ENCODE data around the gene NRG2. TPM values are rescaled to one million over a fixed set of nuclear protein-coding genes. Genes with fewer than 3 reads are reported as not detected.

Gene NRG2
- polyA plus RNA-seq, 2 of the 4 experiments (the other 2 are of a cell fraction) = 1.0 to 1.1 TPM

DNA sequence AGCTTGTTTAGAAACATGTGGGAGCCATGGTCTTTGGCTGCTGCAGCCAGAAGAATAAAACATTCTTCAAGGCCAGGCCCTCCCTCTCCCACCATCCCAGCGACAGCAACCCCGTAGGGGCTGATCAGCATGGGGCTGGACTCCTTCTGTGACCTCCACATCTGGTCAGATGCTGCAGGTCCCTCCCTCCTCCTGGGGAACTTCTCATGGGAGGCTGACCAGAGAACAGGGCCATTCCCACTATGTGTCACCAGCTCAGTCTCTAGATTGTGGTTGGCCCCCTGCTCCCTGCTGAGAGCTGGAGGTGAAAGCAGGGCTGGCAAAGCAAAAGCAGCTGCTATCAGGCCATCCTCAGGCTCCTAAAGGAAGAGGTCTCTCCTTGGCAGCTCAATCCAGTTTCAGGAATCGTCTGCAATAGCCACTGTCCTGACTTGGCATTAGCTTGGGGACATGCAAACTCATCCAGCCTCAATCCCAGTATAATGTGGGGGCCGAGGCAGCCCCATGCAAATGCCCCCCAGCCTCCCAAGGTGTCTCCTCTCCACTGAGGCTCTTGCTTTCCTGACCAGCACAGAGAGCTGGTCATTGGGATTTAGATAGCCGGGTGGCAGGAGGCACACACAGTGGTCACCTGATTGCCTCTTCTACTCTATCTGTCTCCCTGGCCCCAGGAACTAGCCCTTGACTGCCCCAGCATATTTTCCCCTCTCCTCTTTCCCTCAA, 81.5 kb downstream of the NRG2 start:
- POLR2A ChIA-PET = no interaction called here
- CTCF ChIA-PET = interaction anchor here (0.6 to 1.9 kb wide), 4 partner anchors 9 to 174 kb away, joined by 3 to 7 read pairs (median 5); no protein-coding TSS in a partner anchor
- ATAC-seq (0 out of 6 replicates have a peak, but pooled peaks of 1 of the 2 experiments have one; percentile 11), FAIRE-seq (no peak), DNase-seq (ENCODE audit: low read depth in 1 of 2, low spot score in 1 of 2) (no peak)
- Histone ChIP-seq H3K27ac (no peak overlapping the region), H3K4me1 (no peaks in the 10 kb centered on the region), H3K9me3 (no peaks in the 10 kb centered on the region), H3K4me2 (no peak overlapping the region), H3K4me3 (no peak overlapping the region)
- TF ChIP-seq NR3C1 (IDR thresholded peaks at IDR 0.05) = no peak
- 25% methylated on average over 5 of the region's 5 CpGs for WGBS (ENCODE audit: missing lambda C conversion rate)

- ChIA-PET POLR2A (no interaction called here), CTCF (interaction anchor here (1.6 to 6.5 kb wide), 4 partner anchors 6 to 174 kb away, joined by 4 to 67 read pairs (median 6); no protein-coding TSS in a partner anchor)
- no peaks in the 10 kb centered on the region for H3K4me1 ChIP-seq
- 63% methylated on average over 9 of the region's 9 CpGs for WGBS (ENCODE audit: missing lambda C conversion rate)
- DNase-seq (ENCODE audit: low read depth in 1 of 2, low spot score in 1 of 2) = no peak
- no peaks in the 10 kb centered on the region for H3K9me3 ChIP-seq
- no peak overlapping the region for H3K4me2 ChIP-seq
- H3K4me3 ChIP-seq = no peak overlapping the region
- no peak for FAIRE-seq
- TF ChIP-seq CBX2 (IDR thresholded peaks at IDR 0.05; ENCODE audit: borderline replicate concordance, low read depth) (no peak), BHLHE40 (IDR thresholded peaks at IDR 0.05; ENCODE audit: low read depth, low read length) (no peak), RNF2 (IDR thresholded peaks at IDR 0.05; ENCODE audit: borderline replicate concordance, low read depth) (no peak), HEYL (CRISPR knock-in tag; IDR thresholded peaks at IDR 0.05) (no peak), TP53 (CRISPR knock-in tag; IDR thresholded peaks at IDR 0.05) (no peak), SREBF2 (IDR thresholded peaks at IDR 0.05) (no peak), SMC3 (IDR thresholded peaks at IDR 0.05) (no peak), RCOR1 (IDR thresholded peaks at IDR 0.05; ENCODE audit: low read depth, low read length) (no peak), PBX3 (IDR thresholded peaks at IDR 0.05) (no peak), HOXB5 (CRISPR knock-in tag; IDR thresholded peaks at IDR 0.05) (no peak), HES2 (IDR thresholded peaks at IDR 0.05) (no peak), JUN (IDR thresholded peaks at IDR 0.05) (no peak), MYC (IDR thresholded peaks at IDR 0.05; ENCODE audit: borderline replicate concordance, low read length) (no peak), ZFP36 (IDR thresholded peaks at IDR 0.05; ENCODE audit: borderline replicate concordance, partially characterized antibody) (no peak), CBX8 (IDR thresholded peaks at IDR 0.05) (no peak)
- TF ChIP-seq, protein P1, sequence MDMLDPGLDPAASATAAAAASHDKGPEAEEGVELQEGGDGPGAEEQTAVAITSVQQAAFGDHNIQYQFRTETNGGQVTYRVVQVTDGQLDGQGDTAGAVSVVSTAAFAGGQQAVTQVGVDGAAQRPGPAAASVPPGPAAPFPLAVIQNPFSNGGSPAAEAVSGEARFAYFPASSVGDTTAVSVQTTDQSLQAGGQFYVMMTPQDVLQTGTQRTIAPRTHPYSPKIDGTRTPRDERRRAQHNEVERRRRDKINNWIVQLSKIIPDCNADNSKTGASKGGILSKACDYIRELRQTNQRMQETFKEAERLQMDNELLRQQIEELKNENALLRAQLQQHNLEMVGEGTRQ (IDR thresholded peaks at IDR 0.05) = no peak
- TF ChIP-seq, protein P2, sequence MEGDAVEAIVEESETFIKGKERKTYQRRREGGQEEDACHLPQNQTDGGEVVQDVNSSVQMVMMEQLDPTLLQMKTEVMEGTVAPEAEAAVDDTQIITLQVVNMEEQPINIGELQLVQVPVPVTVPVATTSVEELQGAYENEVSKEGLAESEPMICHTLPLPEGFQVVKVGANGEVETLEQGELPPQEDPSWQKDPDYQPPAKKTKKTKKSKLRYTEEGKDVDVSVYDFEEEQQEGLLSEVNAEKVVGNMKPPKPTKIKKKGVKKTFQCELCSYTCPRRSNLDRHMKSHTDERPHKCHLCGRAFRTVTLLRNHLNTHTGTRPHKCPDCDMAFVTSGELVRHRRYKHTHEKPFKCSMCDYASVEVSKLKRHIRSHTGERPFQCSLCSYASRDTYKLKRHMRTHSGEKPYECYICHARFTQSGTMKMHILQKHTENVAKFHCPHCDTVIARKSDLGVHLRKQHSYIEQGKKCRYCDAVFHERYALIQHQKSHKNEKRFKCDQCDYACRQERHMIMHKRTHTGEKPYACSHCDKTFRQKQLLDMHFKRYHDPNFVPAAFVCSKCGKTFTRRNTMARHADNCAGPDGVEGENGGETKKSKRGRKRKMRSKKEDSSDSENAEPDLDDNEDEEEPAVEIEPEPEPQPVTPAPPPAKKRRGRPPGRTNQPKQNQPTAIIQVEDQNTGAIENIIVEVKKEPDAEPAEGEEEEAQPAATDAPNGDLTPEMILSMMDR (IDR thresholded peaks at IDR 0.05) = no peak
- no peak overlapping the region for H3K27ac ChIP-seq
- no peak for ATAC-seq
These were observed 82.2 kb downstream of the NRG2 start for GRCh38 chr5:139960723-139961383.

Measured in A549 (cell line).